Ascending aorta (tissue), 2 donors: ENCODE measurements around the gene TM4SF5. TPM values are rescaled to one million over a fixed set of nuclear protein-coding genes. Genes with fewer than 3 reads are reported as not detected.
"Not testable (repeated sequence)": the region's sequence is repeated elsewhere in the genome, so short reads cannot be mapped to it uniquely, and the experiment has no call there.

Source experiments
- DNase-seq, 2 donors: peaks; one replicate each; pipeline ENCODE4 v3.0.0-alpha.2; 2019; ENCODE audit warnings: low spot score in 2 of 2
- H3K27ac ChIP-seq, 2 donors: fragments of 200-600 bp; sonication (generic); one replicate each; pipeline ENCODE4 v1.5.1; 2016 to 2017; ENCODE audit warnings: mild to moderate bottlenecking in 1 of 2
- H3K27me3 ChIP-seq: fragments of 200-600 bp; sonication (generic); one replicate; pipeline ENCODE4 v1.5.1; 2017
- H3K36me3 ChIP-seq, 2 donors: fragments of 200-600 bp; sonication (generic); one replicate each; pipeline ENCODE4 v1.5.1; 2016
- H3K4me1 ChIP-seq, 2 donors: fragments of 200-600 bp; sonication (generic); one replicate each; pipeline ENCODE4 v1.5.1; 2016 to 2017; ENCODE audit warnings: mild to moderate bottlenecking in 1 of 2
- H3K4me3 ChIP-seq, 2 donors: fragments of 200-600 bp; sonication (generic); one replicate each; pipeline ENCODE4 v1.5.1; 2016 to 2017; ENCODE audit warnings: mild to moderate bottlenecking in 1 of 2
- H3K9me3 ChIP-seq, 2 donors: fragments of 200-600 bp; sonication (generic); one replicate each; pipeline ENCODE4 v1.5.1; 2016
- CTCF ChIP-seq, 3 experiments: fragments of 200-600 bp in 2 of 3; fragments of 450-650 bp in 1 of 3; sonication (generic) in 2 of 3; IDR thresholded peaks; one replicate each; pipeline ENCODE4 v1.5.1; 2016 to 2019; ENCODE audit warnings: antibody characterized with exemption in 3 of 3, mild to moderate bottlenecking in 1 of 3, moderate library complexity in 1 of 3
- intact Hi-C: fragments of 100-400 bp; cut with DNase I; formaldehyde crosslinking; loops from one replicate; pipeline ENCODE4 v1.15.1; 2023
- total RNA-seq: library from RNA; depleted of rRNA; stranded (reverse); fragments of >200 nt; gene quantifications from one replicate; pipeline ENCODE4 v1.1.0, GENCODE V29; 2016

The TM4SF5 gene
- total RNA-seq, 1 donor from 2014 or later, result not detected

GRCh38 chr17:4823373-4824089 is 51.8 kb downstream of the TM4SF5 start:
- Histone ChIP-seq H3K27ac (no peak overlapping the region), H3K36me3 (peaks cover 9 to 36% of the 10 kb centered on the region in 2 donors), H3K27me3 (no peaks in the 10 kb centered on the region), H3K4me3 (no peak overlapping the region), H3K9me3 (no peaks in the 10 kb centered on the region), H3K4me1 (no peaks in the 10 kb centered on the region)
- DNase-seq, result no peak
- intact Hi-C loops, result no loop called here
- no peak for TF ChIP-seq CTCF (IDR thresholded peaks at IDR 0.05)

GRCh38 chr17:4827399-4827798 is 55.7 kb downstream of the TM4SF5 start:
- intact Hi-C loops, result no loop called here
- TF ChIP-seq CTCF (IDR thresholded peaks at IDR 0.05), result no peak
- Histone ChIP-seq H3K36me3 (peaks cover 5 to 14% of the 10 kb centered on the region in 2 donors), H3K9me3 (no peaks in the 10 kb centered on the region), H3K27me3 (no peaks in the 10 kb centered on the region), H3K4me3 (no peak overlapping the region), H3K27ac (no peak overlapping the region), H3K4me1 (no peaks in the 10 kb centered on the region)
- DNase-seq, result no peak

GRCh38 chr17:4832829-4833177 is 61.1 kb downstream of the TM4SF5 start:
- not testable (repeated sequence) for H3K36me3 ChIP-seq, H3K9me3 ChIP-seq, DNase-seq, H3K4me1 ChIP-seq, H3K27me3 ChIP-seq
- intact Hi-C loops, result loop anchor here (1.0 kb wide), 1 partner anchor 43 kb away; no protein-coding TSS in a partner anchor
- H3K27ac ChIP-seq, result peak overlapping the region; percentile 84 to 87
- peak overlapping the region; percentile 75 to 82 for H3K4me3 ChIP-seq

Other genes with a start within 250 kb of the TM4SF5 start
- gene MYBBP1A, start 216.5 kb upstream of the TM4SF5 start, total RNA-seq, result 94.5 TPM
- not detected for gene GGT6, start 211.3 kb upstream of the TM4SF5 start, total RNA-seq
- gene SMTNL2, start 187.4 kb upstream of the TM4SF5 start, total RNA-seq, result 15.6 TPM
- gene ALOX15, start 130.2 kb upstream of the TM4SF5 start, total RNA-seq, result not detected
- 22.8 TPM for gene PELP1, start 67.7 kb upstream of the TM4SF5 start, total RNA-seq
- gene ARRB2, start 61.3 kb upstream of the TM4SF5 start, total RNA-seq, result 43.4 TPM
- gene MED11, start 40.5 kb upstream of the TM4SF5 start, total RNA-seq, result 10.9 TPM
- not detected for gene ZMYND15, start 32.1 kb upstream of the TM4SF5 start, total RNA-seq
- gene CXCL16, start 32.0 kb upstream of the TM4SF5 start, total RNA-seq, result 12.5 TPM
- not detected for gene VMO1, start 14.5 kb downstream of the TM4SF5 start, total RNA-seq
- gene GLTPD2, start 17.1 kb downstream of the TM4SF5 start, total RNA-seq, result not detected
- 160 TPM for gene PSMB6, start 24.3 kb downstream of the TM4SF5 start, total RNA-seq
- gene PLD2, start 35.3 kb downstream of the TM4SF5 start, total RNA-seq, result 64.5 TPM
- gene MINK1, start 61.5 kb downstream of the TM4SF5 start, total RNA-seq, result 45.6 TPM
- gene C17orf107, start 127.7 kb downstream of the TM4SF5 start, total RNA-seq, result not detected
- not detected for gene CHRNE, start 131.2 kb downstream of the TM4SF5 start, total RNA-seq
- not detected for gene GP1BA, start 160.4 kb downstream of the TM4SF5 start, total RNA-seq
- 56.2 TPM for gene SLC25A11, start 168.2 kb downstream of the TM4SF5 start, total RNA-seq
- gene RNF167, start 168.4 kb downstream of the TM4SF5 start, total RNA-seq, result 164 TPM
- gene PFN1, start 176.6 kb downstream of the TM4SF5 start, total RNA-seq, result 1,046 TPM
- gene ENO3, start 179.2 kb downstream of the TM4SF5 start, total RNA-seq, result not detected
- 4.9 TPM for gene SPAG7, start 195.9 kb downstream of the TM4SF5 start, total RNA-seq
- 72.1 TPM for gene CAMTA2, start 215.8 kb downstream of the TM4SF5 start, total RNA-seq
- gene INCA1, start 225.6 kb downstream of the TM4SF5 start, total RNA-seq, result not detected
- 94.0 TPM for gene KIF1C, start 226.1 kb downstream of the TM4SF5 start, total RNA-seq